Liver (tissue), 9 donors: ENCODE measurements around the gene TRNT1. TPM values are rescaled to one million over a fixed set of nuclear protein-coding genes. Genes with fewer than 3 reads are reported as not detected.

ENCODE experiments used
- DNase-seq: peaks from one replicate; pipeline ENCODE4 v3.0.0-alpha.2; 2017; ENCODE audit warnings: low spot score
- H3K27ac ChIP-seq, 2 donors: one replicate each; pipeline ENCODE4 v1.7.0; 2013; ENCODE audit warnings: inconsistent platforms in 2 of 2, low read length in 2 of 2, control low read depth in 1 of 2, low read depth in 1 of 2, mild to moderate bottlenecking in 1 of 2
- H3K27me3 ChIP-seq, 4 donors: one replicate each; pipeline versions ENCODE4 v1.6.1 to v1.7.0; 2013; ENCODE audit warnings: low read length in 3 of 4, inconsistent platforms in 1 of 4, mild to moderate bottlenecking in 1 of 4, moderate library complexity in 1 of 4; ENCODE audit not compliant: control insufficient read depth in 4 of 4, insufficient read depth in 4 of 4
- H3K36me3 ChIP-seq, 4 donors: one replicate each; pipeline versions ENCODE4 v1.6.1 to v1.7.0; 2013; ENCODE audit warnings: low read length in 3 of 4, mild to moderate bottlenecking in 3 of 4, low read depth in 1 of 4, moderate library complexity in 1 of 4; ENCODE audit not compliant: control insufficient read depth in 4 of 4, insufficient read depth in 3 of 4
- H3K4me1 ChIP-seq, 4 donors: one replicate each; pipeline versions ENCODE4 v1.6.1 to v1.7.0; 2013; ENCODE audit warnings: low read length in 3 of 4, mild to moderate bottlenecking in 3 of 4, moderate library complexity in 1 of 4; ENCODE audit not compliant: control insufficient read depth in 4 of 4, insufficient read depth in 4 of 4
- H3K4me3 ChIP-seq, 3 donors: one replicate each; pipeline versions ENCODE4 v1.6.1 to v1.7.0; 2013; ENCODE audit warnings: low read length in 3 of 3, control low read depth in 1 of 3, low read depth in 1 of 3, mild to moderate bottlenecking in 1 of 3
- H3K9ac ChIP-seq, 2 donors: one replicate each; pipeline ENCODE4 v1.7.0; 2013; ENCODE audit warnings: low read length in 2 of 2, mild to moderate bottlenecking in 2 of 2, moderate library complexity in 2 of 2, control low read depth in 1 of 2, low read depth in 1 of 2
- H3K9me3 ChIP-seq, 4 donors: one replicate each; pipeline versions ENCODE4 v1.6.1 to v1.7.0; 2013; ENCODE audit warnings: low read length in 3 of 4; ENCODE audit not compliant: control insufficient read depth in 4 of 4
- EGR1 ChIP-seq, 2 donors: IDR thresholded peaks; 2 replicates each; pipeline ENCODE4 v1.6.1; 2016 to 2018; ENCODE audit warnings: antibody characterized with exemption in 2 of 2, low read depth in 2 of 2
- FOXA1 ChIP-seq: IDR thresholded peaks from 2 replicates; pipeline ENCODE4 v1.6.1; 2016; ENCODE audit warnings: antibody characterized with exemption
- GABPA ChIP-seq, 2 donors: IDR thresholded peaks in 1 of 2; conservative IDR thresholded peaks in 1 of 2; 2 replicates each; pipeline ENCODE4 v1.6.1; 2016; ENCODE audit warnings: antibody characterized with exemption in 2 of 2, mild to moderate bottlenecking in 1 of 2, moderate library complexity in 1 of 2
- HNF4G ChIP-seq: IDR thresholded peaks from 2 replicates; pipeline ENCODE4 v1.6.1; 2016; ENCODE audit warnings: antibody characterized with exemption
- JUND ChIP-seq, 2 donors: IDR thresholded peaks; 2 replicates each; pipeline ENCODE4 v1.6.1; 2016; ENCODE audit warnings: antibody characterized with exemption in 2 of 2
- NR2F2 ChIP-seq: IDR thresholded peaks from 2 replicates; pipeline ENCODE4 v1.6.1; 2016; ENCODE audit warnings: antibody characterized with exemption
- RAD21 ChIP-seq, 2 donors: IDR thresholded peaks; 2 replicates each; pipeline ENCODE4 v1.6.1; 2016; ENCODE audit warnings: antibody characterized with exemption in 2 of 2, mild to moderate bottlenecking in 2 of 2
- RXRA ChIP-seq, 2 donors: IDR thresholded peaks; 2 replicates each; pipeline ENCODE4 v1.6.1; 2017 to 2018; ENCODE audit warnings: antibody characterized with exemption in 2 of 2, mild to moderate bottlenecking in 1 of 2
- SP1 ChIP-seq: IDR thresholded peaks from 2 replicates; pipeline ENCODE4 v1.6.1; 2018; ENCODE audit warnings: antibody characterized with exemption, mild to moderate bottlenecking
- TAF1 ChIP-seq: conservative IDR thresholded peaks from 2 replicates; pipeline ENCODE4 v1.6.1; 2016; ENCODE audit warnings: antibody characterized with exemption, mild to moderate bottlenecking
- YY1 ChIP-seq: IDR thresholded peaks from 2 replicates; pipeline ENCODE4 v1.6.1; 2016; ENCODE audit warnings: antibody characterized with exemption, mild to moderate bottlenecking
- WGBS: extraction: QIAGEN DNeasy Blood & Tissue Kit; methylation state at CpG from one replicate; pipeline ENCODE4 v1.1.7; 2013; 5-methylcytosine and 5-hydroxymethylcytosine counted together
- polyA plus RNA-seq, 2 donors: library from polyadenylated mRNA; stranded (reverse) in 1 of 2; unstranded in 1 of 2; fragments of 200-250 nt in 1 of 2; fragments of >200 nt in 1 of 2; fragmentation: Nextera tagmentation in 1 of 2; extraction: Ambion mirVana in 1 of 2; gene quantifications; one replicate each; pipeline versions ENCODE4 v1.2.1 to v1.2.3, GENCODE V29; 2013 to 2015
- total RNA-seq, 2 donors: library from RNA; depleted of rRNA; stranded (reverse); fragments of >200 nt; gene quantifications; one replicate each; pipeline ENCODE4 v1.2.3, GENCODE V29; 2014
- TF ChIP-seq, protein P1 (sequence below): IDR thresholded peaks from 2 replicates; pipeline ENCODE4 v1.6.1; 2016; ENCODE audit warnings: antibody characterized with exemption, mild to moderate bottlenecking
- TF ChIP-seq, protein P2 (sequence below): fragments of 150-350 bp; IDR thresholded peaks from 2 replicates; pipeline ENCODE4 v1.5.1; 2017; ENCODE audit warnings: improper control_type of control experiment, low read depth, low read length; ENCODE audit not compliant: missing input control
- TF ChIP-seq, protein P3 (sequence below): IDR thresholded peaks from 2 replicates; pipeline ENCODE4 v1.6.1; 2016; ENCODE audit warnings: antibody characterized with exemption
- TF ChIP-seq, protein P4 (sequence below): IDR thresholded peaks from 2 replicates; pipeline ENCODE4 v1.6.1; 2016; ENCODE audit warnings: antibody characterized with exemption
- donor health status: healthy.
- donor health status: healthy.
- donor health status: healthy.
- donor health status: healthy.
- donor health status: healthy.

TRNT1 gene
- total and polyA plus RNA-seq, 4 donors: 6.4 to 18.2 (median 11.3) TPM

DNA sequence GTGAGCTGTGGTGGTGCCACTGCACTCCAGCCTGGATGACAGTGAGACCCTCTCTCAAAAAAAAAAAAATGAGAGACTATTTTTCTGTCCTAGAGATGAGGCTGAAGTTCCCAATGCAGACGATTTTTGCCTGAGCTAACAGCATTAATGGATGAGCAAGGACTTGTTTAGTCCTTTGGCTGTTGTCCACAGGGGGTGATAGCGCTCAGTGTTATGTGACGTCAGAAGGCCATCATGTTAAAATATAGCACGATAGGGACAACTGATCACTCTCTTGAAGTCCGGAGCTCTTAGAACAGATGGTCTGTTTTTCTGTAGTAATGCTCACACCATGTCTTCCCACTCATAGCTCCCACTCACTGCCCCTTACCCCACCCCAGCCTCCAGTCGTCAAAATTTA, 6.8 kb downstream of the TRNT1 start:
- WGBS: 86% methylated on average over 6 of the region's 6 CpGs
- no peak overlapping the region for H3K27ac ChIP-seq
- H3K9me3 ChIP-seq: no peaks in the 10 kb centered on the region
- DNase-seq: no peak
- no peak overlapping the region for H3K9ac ChIP-seq
- no peaks in the 10 kb centered on the region for H3K27me3 ChIP-seq
- TF ChIP-seq RXRA (IDR thresholded peaks at IDR 0.05) (no peak), RAD21 (IDR thresholded peaks at IDR 0.05) (no peak), TAF1 (no peak), FOXA1 (no peak)
- TF ChIP-seq, protein P1, sequence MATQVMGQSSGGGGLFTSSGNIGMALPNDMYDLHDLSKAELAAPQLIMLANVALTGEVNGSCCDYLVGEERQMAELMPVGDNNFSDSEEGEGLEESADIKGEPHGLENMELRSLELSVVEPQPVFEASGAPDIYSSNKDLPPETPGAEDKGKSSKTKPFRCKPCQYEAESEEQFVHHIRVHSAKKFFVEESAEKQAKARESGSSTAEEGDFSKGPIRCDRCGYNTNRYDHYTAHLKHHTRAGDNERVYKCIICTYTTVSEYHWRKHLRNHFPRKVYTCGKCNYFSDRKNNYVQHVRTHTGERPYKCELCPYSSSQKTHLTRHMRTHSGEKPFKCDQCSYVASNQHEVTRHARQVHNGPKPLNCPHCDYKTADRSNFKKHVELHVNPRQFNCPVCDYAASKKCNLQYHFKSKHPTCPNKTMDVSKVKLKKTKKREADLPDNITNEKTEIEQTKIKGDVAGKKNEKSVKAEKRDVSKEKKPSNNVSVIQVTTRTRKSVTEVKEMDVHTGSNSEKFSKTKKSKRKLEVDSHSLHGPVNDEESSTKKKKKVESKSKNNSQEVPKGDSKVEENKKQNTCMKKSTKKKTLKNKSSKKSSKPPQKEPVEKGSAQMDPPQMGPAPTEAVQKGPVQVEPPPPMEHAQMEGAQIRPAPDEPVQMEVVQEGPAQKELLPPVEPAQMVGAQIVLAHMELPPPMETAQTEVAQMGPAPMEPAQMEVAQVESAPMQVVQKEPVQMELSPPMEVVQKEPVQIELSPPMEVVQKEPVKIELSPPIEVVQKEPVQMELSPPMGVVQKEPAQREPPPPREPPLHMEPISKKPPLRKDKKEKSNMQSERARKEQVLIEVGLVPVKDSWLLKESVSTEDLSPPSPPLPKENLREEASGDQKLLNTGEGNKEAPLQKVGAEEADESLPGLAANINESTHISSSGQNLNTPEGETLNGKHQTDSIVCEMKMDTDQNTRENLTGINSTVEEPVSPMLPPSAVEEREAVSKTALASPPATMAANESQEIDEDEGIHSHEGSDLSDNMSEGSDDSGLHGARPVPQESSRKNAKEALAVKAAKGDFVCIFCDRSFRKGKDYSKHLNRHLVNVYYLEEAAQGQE: no peak
- TF ChIP-seq, protein P2, sequence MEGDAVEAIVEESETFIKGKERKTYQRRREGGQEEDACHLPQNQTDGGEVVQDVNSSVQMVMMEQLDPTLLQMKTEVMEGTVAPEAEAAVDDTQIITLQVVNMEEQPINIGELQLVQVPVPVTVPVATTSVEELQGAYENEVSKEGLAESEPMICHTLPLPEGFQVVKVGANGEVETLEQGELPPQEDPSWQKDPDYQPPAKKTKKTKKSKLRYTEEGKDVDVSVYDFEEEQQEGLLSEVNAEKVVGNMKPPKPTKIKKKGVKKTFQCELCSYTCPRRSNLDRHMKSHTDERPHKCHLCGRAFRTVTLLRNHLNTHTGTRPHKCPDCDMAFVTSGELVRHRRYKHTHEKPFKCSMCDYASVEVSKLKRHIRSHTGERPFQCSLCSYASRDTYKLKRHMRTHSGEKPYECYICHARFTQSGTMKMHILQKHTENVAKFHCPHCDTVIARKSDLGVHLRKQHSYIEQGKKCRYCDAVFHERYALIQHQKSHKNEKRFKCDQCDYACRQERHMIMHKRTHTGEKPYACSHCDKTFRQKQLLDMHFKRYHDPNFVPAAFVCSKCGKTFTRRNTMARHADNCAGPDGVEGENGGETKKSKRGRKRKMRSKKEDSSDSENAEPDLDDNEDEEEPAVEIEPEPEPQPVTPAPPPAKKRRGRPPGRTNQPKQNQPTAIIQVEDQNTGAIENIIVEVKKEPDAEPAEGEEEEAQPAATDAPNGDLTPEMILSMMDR: no peak
- no peak overlapping the region for H3K4me3 ChIP-seq
- H3K36me3 ChIP-seq: peaks cover 0 to 31% (median 27%) of the 10 kb centered on the region in 4 donors
- H3K4me1 ChIP-seq: no peaks in the 10 kb centered on the region

DNA sequence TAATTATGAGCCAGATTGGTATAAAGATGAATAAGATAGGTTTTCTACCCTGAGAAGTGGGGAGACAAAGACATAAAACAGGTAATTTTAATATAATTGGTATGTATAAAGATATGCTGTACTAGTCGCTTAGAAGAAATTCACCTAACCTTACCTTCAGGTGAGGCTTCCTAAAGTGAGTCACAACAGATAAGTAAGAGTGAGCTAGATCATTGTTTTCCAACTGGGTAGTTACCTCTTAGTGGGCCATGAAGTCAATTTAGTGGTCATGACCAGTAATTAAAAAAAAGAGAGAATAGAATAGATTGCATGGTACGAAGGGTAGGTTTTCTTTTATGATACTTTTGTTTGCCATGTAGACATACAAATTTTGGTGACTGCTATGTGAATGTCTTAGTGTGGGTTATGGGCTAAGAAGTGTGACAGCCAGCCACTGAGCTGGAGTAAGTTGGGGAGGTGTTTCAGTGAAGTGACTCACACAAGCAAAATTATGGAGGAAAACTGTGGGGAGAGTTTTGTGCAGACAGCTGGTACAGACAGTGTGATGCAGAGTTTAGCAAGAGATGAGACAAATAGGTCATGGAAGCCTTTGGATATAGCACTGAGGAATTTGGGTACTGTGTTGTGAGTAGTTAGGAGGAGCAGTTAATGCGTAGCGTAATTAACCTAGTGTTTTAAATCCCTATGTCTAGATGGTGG, 8.2 kb downstream of the TRNT1 start:
- no peaks in the 10 kb centered on the region for H3K9me3 ChIP-seq
- H3K27ac ChIP-seq: no peak overlapping the region
- no peak overlapping the region for H3K4me3 ChIP-seq
- no peaks in the 10 kb centered on the region for H3K4me1 ChIP-seq
- no peak overlapping the region for H3K9ac ChIP-seq
- TF ChIP-seq SP1 (no peak), FOXA1 (no peak), GABPA (IDR thresholded peaks at IDR 0.05 in 1 of 2, conservative IDR thresholded peaks at IDR 0.05 in 1 of 2) (no peak), TAF1 (no peak), EGR1 (IDR thresholded peaks at IDR 0.05; ENCODE audit: low read depth in 2 of 2) (no peak), NR2F2 (no peak), HNF4G (no peak), JUND (IDR thresholded peaks at IDR 0.05) (no peak), YY1 (no peak)
- TF ChIP-seq, protein P1: no peak
- TF ChIP-seq, protein P3, sequence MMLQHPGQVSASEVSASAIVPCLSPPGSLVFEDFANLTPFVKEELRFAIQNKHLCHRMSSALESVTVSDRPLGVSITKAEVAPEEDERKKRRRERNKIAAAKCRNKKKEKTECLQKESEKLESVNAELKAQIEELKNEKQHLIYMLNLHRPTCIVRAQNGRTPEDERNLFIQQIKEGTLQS: no peak
- TF ChIP-seq, protein P4, sequence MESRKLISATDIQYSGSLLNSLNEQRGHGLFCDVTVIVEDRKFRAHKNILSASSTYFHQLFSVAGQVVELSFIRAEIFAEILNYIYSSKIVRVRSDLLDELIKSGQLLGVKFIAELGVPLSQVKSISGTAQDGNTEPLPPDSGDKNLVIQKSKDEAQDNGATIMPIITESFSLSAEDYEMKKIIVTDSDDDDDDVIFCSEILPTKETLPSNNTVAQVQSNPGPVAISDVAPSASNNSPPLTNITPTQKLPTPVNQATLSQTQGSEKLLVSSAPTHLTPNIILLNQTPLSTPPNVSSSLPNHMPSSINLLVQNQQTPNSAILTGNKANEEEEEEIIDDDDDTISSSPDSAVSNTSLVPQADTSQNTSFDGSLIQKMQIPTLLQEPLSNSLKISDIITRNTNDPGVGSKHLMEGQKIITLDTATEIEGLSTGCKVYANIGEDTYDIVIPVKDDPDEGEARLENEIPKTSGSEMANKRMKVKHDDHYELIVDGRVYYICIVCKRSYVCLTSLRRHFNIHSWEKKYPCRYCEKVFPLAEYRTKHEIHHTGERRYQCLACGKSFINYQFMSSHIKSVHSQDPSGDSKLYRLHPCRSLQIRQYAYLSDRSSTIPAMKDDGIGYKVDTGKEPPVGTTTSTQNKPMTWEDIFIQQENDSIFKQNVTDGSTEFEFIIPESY: no peak
- TF ChIP-seq, protein P2: no peak
- no peaks in the 10 kb centered on the region for H3K27me3 ChIP-seq
- peaks cover 3 to 38% (median 28%) of the 10 kb centered on the region in 4 donors for H3K36me3 ChIP-seq
- DNase-seq: no peak
- 94% methylated on average over 4 of the region's 4 CpGs for WGBS
